HG02973 (cell line): ENCODE data around the gene TMPRSS4.

Source experiments
- ATAC-seq: cut with Tn5 transposase; IDR thresholded peaks from one replicate; pipeline ENCODE4 v1.9.1; 2021; ENCODE audit warnings: moderate library complexity; ENCODE audit not compliant: unreplicated experiment

TMPRSS4 gene

DNA sequence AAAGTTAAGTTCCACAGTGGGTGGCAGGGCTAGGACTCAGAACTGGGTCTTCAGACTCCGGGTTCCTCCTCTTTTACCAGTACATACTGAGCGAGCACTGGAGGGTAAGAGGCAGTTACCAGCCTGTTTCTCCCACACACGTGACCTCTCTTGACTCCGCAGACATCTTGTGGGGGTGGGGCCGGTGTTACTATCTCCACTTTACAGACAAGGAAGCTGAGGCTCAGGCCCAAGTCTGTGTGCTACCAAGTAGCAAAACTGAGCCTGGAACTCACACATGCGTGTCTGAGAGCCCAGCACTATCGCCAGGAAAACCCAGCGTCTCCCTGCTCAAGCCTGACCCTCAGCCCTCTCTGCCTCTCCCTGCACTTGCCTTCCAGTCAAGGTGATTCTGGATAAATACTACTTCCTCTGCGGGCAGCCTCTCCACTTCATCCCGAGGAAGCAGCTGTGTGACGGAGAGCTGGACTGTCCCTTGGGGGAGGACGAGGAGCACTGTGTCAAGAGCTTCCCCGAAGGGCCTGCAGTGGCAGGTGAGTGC, 25.9 kb downstream of the TMPRSS4 start:
- ATAC-seq = no peak

GRCh38 chr11:118104491-118104890, 27.6 kb downstream of the TMPRSS4 start:
- no peak for ATAC-seq

DNA sequence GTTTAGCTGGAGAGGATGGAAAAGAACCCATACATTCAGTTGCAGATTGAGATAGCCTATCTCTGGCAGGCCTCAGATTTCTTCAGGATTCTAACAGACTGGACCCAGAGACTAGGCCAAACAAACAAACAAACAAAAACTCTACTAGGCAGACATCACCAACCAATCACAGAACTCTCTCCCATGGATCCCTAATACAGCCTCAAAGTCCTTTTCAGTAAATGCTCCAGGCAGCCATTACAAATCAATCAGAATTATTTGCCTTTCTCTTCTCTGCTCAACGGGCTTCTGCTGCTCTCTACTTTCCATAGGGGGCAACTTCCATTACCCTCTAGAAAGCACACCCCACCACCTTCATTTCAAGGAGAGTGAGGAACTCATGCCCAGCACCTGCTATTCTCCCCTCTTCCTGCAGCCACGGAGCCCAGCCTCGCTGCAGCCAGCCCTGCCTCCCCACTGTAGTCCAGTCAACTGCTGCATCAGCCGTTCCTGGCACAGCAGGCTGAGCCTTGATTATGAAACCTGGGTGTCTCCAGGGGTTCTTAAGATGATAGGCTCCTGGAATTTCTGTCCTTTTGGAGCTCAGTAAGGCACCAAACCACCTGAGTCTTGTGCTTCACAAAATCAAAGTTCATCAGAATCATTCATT, 28.9 kb downstream of the TMPRSS4 start:
- no peak for ATAC-seq

DNA sequence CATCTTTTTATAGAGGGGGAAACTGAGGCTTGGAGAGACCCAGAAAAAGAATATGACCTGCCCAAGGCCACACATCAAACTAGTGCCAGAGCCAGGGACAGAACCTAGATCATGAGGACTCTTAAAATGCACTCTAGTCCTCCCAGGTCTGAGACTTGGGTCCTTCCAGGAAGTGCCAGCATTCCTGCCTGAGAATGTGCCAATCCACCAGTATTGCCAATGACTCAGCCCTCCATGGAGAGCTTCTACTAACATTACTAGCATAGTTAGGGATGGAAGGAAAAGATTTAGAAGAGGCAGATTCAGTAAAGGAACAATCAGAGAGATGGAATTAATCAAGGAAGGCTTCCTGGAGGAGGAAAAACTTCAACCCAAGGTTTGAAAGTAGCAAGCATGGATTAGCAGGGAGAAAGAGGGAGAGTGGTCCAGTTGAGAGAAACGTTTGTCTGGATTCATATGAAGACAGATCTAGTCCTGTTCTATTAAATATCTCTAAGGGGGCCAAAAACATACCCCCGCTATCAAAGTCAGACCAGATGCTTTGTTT, 30.0 kb downstream of the TMPRSS4 start:
- ATAC-seq = no peak

DNA sequence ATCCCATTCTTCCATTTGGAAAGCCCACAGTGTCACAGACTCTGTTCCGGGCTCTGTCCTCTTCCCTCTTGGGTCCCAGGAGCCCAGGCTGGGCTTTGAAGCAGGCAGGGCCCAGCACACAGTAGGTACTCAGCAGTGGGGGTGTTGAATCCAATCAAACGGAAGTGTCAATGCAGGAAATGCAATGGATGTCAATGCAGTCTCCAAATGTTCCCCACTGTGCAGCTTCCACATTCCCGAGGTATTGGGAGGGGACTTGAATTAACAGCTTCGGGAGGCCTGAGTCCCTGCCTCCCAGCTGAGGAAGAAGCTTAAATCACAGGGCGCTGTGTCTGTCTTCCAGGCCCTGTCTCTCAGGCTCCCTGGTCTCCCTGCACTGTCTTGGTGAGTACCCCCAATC, 31.6 kb downstream of the TMPRSS4 start:
- no peak for ATAC-seq

- ATAC-seq = no peak
Observed at GRCh38 chr11:118109231-118109630, 32.4 kb downstream of the TMPRSS4 start.

DNA sequence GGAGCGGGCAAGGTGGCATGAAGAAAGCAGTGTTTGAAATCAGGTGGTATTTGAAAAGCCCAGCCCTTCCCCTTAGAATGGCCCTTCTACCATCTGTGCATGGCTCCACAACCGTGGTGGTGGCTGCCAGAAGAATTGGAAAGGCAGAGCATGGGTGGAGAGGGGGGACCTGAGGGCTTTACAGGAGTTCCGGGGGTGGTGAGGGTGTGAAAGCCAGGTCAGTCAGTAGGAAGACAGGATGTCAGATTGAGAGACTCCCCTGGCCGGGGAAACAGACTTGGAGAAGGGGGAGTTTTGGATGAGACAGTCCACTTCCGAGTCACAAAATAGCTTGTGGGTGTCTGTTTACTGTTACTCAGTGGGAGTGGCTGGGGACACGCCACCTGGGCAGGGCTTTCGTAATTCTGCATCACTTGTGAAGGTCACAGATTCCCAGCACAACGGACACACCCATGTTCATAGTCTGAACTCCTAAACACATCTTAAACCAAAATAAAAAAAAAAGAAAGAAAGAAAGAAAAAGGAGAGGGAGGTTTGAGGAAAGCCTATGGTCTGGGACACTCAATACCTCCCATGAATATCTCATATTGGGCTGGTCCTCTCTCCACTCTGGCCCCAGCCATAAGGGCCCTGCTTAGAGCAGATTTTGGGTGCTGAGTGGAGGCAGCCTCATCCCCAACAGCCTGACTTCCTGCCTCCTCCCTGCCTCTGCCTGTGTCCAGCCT, 34.3 kb downstream of the TMPRSS4 start:
- no peak for ATAC-seq

DNA sequence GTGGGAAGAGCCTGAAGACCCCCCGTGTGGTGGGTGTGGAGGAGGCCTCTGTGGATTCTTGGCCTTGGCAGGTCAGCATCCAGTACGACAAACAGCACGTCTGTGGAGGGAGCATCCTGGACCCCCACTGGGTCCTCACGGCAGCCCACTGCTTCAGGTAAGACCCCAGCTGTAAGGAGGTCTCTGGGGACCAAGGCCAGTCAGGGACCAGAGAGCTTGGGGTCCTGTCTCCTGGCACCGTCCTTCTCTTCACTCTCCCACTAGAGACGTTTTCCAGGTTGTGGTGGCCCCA, 34.8 kb downstream of the TMPRSS4 start:
- ATAC-seq = no peak

DNA sequence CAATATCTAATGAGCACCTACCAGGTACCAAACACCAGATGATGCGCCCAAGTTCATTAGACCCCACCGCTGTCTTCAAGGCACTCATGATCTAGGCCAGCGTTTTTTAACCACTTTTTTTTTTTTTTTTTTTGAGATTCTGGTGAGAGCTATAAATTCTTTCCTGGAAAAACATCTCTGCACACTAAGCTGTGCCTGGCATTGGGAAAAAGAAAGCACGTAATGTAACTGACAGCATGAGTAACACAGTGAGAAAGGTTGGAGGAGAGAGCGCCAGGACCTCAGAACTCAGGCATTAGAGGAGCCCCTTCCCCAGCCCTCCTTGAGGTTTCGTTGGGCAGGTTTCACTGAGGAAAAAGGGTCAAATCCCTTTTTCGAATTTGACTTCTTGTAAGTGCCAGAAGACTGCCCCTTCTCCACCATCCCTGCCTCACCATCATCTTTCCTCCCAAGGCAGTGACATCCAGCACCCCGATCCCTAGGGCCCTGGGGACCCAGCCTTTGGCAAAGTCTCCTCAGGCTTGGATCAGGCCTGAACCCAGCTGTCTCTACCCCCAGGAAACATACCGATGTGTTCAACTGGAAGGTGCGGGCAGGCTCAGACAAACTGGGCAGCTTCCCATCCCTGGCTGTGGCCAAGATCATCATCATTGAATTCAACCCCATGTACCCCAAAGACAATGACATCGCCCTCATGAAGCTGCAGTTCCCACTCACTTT, 36.0 kb downstream of the TMPRSS4 start:
- ATAC-seq = no peak

- ATAC-seq = no peak
Observed at GRCh38 chr11:118114266-118114665, 37.4 kb downstream of the TMPRSS4 start.

DNA sequence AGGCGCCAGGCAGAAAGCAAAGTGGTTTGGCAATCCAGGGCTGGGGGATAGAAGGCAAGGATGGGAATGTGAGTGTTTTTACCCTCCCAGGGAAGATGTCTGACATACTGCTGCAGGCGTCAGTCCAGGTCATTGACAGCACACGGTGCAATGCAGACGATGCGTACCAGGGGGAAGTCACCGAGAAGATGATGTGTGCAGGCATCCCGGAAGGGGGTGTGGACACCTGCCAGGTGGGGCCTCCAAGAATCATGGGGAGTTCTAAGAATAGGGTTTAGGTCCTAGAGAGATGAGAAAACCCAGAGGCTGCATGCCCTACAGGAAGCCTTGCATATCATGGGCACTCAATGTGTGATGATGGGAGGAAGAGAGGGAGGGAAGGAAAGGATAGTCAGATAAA, 38.2 kb downstream of the TMPRSS4 start:
- no peak for ATAC-seq

- no peak for ATAC-seq
Observed at GRCh38 chr11:118117790-118118601, 41.1 kb downstream of the TMPRSS4 start.

GRCh38 chr11:118120793-118121192, 43.9 kb downstream of the TMPRSS4 start:
- ATAC-seq = no peak

- no peak for ATAC-seq
Observed at GRCh38 chr11:118124929-118125535, 48.2 kb downstream of the TMPRSS4 start.

GRCh38 chr11:118126082-118126838, 49.4 kb downstream of the TMPRSS4 start:
- ATAC-seq = no peak

DNA sequence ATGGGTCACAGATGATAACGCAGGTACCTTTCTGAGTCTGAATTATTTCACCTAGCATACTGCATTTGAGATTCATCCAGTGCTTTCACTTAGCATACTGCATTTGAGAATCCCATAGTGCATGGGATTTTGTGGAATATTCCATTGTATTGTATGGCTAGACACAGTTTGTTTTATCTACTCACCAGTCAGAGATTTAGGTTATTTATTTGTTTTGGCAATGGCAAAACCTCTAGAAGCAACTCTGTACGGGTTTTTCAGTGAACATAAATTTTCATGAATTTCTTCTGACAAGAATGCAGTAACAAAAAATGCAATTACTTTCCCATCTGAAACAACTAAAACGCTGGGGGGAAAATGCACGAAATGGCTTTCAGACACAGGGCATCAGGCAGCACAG, 51.4 kb downstream of the TMPRSS4 start:
- no peak for ATAC-seq

DNA sequence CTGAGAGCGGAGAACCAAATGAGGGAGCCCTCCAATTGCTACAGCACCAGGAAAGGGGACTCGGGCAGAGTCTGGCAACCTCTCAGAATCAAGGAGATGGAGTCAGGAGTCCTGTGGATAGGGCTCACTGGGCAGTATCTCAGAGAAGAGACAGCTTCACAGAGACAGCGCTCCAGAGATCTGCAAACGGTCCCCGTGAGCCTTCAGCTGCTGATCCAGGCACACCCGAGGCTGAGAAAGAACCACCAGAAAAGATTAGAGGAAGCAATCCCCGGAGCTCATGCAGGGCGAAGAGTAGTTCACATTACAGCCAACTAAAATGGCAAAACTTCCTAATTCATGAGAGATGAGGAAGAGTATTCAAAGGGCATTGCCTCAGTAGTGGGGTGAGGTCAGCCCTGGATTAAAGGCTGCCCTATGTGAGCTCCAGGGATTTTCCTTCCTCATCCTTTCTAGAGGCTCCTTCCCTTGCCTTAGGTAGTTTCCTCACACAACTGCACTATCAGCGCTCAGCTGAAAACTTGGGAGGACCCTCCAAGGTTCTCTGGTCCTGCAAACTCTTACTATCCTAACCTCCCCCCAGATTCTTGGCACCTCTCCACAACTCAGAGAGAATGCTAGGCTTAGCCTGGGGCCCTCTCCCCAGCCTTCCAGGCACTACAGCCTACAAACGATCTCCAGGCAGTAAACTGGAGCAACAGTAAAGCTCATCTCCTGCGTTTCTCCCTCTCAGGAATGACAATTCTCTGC, 52.0 kb downstream of the TMPRSS4 start:
- no peak for ATAC-seq

- ATAC-seq = no peak
Observed at GRCh38 chr11:118129471-118130172, 52.7 kb downstream of the TMPRSS4 start.
